IPS-15b (cell line): Measurements from ENCODE around the gene NET1.
"Not testable (repeated sequence)": the region's sequence is repeated elsewhere in the genome, so short reads cannot be mapped to it uniquely, and the experiment has no call there.

Experiments used
- H3K27me3 ChIP-seq: one replicate; pipeline ENCODE4 v1.6.1; 2013; ENCODE audit warnings: low read length; ENCODE audit not compliant: control insufficient read depth, insufficient read depth
- H3K36me3 ChIP-seq: one replicate; pipeline ENCODE4 v1.6.1; 2013; ENCODE audit warnings: low read length; ENCODE audit not compliant: control insufficient read depth, insufficient read depth
- H3K4me1 ChIP-seq: one replicate; pipeline ENCODE4 v1.6.1; 2013; ENCODE audit warnings: mild to moderate bottlenecking, low read length; ENCODE audit not compliant: control insufficient read depth, insufficient read depth
- H3K4me3 ChIP-seq: one replicate; pipeline ENCODE4 v1.5.1; 2013; ENCODE audit warnings: low read depth, low read length
- H3K9ac ChIP-seq: one replicate; pipeline ENCODE4 v1.6.1; 2013; ENCODE audit warnings: low read depth, mild to moderate bottlenecking, low read length
- H3K9me3 ChIP-seq: one replicate; pipeline ENCODE4 v1.6.1; 2013; ENCODE audit warnings: mild to moderate bottlenecking, low read length; ENCODE audit not compliant: control insufficient read depth, insufficient read depth

NET1 gene

DNA sequence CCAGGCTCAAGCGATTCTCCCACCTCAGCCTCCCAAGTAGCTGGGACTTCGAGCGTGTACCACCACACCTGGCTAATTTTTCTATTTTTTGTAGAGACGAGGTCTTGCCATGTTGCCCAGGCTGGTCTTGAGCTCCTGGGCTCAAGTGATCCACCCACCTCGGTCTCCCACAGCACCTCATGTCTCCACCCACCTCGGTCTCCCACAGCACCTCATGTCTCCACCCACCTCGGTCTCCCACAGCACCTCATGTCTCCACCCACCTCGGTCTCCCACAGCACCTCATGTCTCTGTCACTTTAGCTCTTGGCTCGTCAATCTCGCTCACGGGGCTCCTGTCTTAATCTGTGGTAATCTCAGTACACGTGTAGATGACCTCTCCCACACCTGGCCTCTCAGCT, 32.0 kb upstream of the NET1 start:
- not testable (repeated sequence) for H3K27me3 ChIP-seq, H3K4me3 ChIP-seq, H3K4me1 ChIP-seq, H3K36me3 ChIP-seq, H3K9ac ChIP-seq, H3K9me3 ChIP-seq

DNA sequence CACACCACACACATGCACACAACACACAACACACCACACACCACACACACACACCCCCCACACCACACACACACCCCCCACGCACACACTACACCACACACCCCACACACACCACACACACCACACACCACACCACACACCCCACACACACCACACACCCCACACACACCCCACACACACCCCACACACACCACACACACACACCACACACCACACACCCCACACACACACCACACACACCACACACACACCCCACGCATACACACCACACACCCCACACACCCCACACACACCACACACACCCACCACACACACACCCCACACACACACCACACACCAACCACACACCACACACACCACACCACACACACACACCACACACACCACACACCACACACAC, 31.2 kb upstream of the NET1 start:
- H3K36me3 ChIP-seq, result no peaks in the 10 kb centered on the region
- H3K9me3 ChIP-seq, result no peaks in the 10 kb centered on the region
- no peaks in the 10 kb centered on the region for H3K27me3 ChIP-seq
- H3K4me3 ChIP-seq, result no peak overlapping the region
- no peaks in the 10 kb centered on the region for H3K4me1 ChIP-seq
- H3K9ac ChIP-seq, result no peak overlapping the region

GRCh38 chr10:5385224-5385623, 27.1 kb upstream of the NET1 start:
- no peaks in the 10 kb centered on the region for H3K36me3 ChIP-seq
- no peaks in the 10 kb centered on the region for H3K27me3 ChIP-seq
- no peak overlapping the region for H3K4me3 ChIP-seq
- no peaks in the 10 kb centered on the region for H3K4me1 ChIP-seq
- H3K9me3 ChIP-seq, result peaks cover under 1% of the 10 kb centered on the region
- no peak overlapping the region for H3K9ac ChIP-seq

DNA sequence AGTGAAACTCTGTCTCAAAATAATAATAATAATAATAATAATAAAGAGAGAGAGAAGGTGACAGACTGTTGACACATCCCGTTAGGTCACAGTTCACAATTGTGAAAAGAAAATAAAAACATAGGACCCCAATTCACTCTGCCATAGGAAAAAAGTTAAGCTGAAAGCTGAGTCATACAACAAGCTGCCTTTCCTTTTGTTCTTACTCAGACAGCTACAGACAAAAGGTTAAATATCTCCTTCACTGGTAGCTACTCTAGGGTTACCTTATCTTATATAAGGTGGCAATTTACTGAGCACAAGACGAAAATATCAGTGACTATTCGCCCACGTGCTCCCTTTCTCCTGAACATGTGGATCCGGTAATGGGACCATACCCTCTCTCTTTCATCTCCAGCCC, 25.2 kb upstream of the NET1 start:
- no peaks in the 10 kb centered on the region for H3K27me3 ChIP-seq
- no peak overlapping the region for H3K9ac ChIP-seq
- no peaks in the 10 kb centered on the region for H3K4me1 ChIP-seq
- H3K9me3 ChIP-seq, result peaks cover 7% of the 10 kb centered on the region
- H3K4me3 ChIP-seq, result no peak overlapping the region
- no peaks in the 10 kb centered on the region for H3K36me3 ChIP-seq

GRCh38 chr10:5390607-5391205, 21.7 kb upstream of the NET1 start:
- H3K27me3 ChIP-seq, result no peaks in the 10 kb centered on the region
- H3K36me3 ChIP-seq, result no peaks in the 10 kb centered on the region
- no peak overlapping the region for H3K9ac ChIP-seq
- H3K9me3 ChIP-seq, result peaks cover 7% of the 10 kb centered on the region
- no peaks in the 10 kb centered on the region for H3K4me1 ChIP-seq
- no peak overlapping the region for H3K4me3 ChIP-seq

DNA sequence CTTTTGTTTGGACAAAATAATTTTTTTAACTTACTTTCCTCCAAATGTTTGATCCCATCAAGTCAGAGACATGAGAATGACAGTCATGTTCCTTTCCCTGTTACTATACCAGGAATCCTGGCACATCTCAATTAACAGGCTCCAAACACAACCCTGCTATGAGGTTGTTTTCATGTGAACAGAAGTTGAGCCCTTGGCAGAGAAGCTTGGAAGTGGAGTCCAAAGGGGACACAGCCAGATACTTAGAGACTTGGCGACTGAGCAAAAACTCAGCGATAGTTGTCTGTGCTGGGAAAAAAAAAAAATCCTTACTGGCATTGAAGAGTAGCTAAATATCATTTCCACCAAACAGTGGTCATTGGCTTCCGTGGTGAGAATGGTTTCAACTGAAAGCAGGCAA, 20.6 kb upstream of the NET1 start:
- H3K9ac ChIP-seq, result no peak overlapping the region

DNA sequence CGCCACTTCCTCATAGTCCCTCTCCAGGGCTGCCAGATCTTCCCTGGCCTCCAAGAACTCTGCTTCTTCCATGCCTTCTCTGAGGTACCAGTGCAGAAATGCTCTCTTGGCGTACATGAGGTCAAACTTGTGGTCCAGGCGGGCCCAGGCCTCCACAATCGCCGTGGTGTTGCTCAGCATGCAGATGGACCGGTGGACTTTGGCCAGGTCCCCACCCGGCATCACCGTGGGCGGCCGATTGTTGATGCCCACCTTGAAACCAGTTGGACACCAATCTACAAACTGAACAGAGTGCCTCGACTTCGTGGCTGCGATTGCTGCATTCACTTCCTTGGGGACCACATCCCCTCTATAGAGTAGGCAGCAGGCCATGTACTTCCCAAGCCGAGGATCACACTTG, 18.8 kb upstream of the NET1 start:
- H3K4me1 ChIP-seq, result no peaks in the 10 kb centered on the region
- H3K9ac ChIP-seq, result no peak overlapping the region
- no peak overlapping the region for H3K4me3 ChIP-seq
- H3K9me3 ChIP-seq, result peaks cover 7% of the 10 kb centered on the region
- no peaks in the 10 kb centered on the region for H3K27me3 ChIP-seq
- H3K36me3 ChIP-seq, result no peaks in the 10 kb centered on the region

More for the DNA sequence above, 20.6 kb upstream of the NET1 start:
- Histone ChIP-seq H3K4me3 (no peak overlapping the region), H3K36me3 (no peaks in the 10 kb centered on the region), H3K9me3 (peaks cover 7% of the 10 kb centered on the region), H3K27me3 (no peaks in the 10 kb centered on the region), H3K4me1 (no peaks in the 10 kb centered on the region)

- Histone ChIP-seq H3K9me3 (peaks cover 7% of the 10 kb centered on the region), H3K4me1 (no peaks in the 10 kb centered on the region), H3K27me3 (no peaks in the 10 kb centered on the region), H3K4me3 (no peak overlapping the region), H3K9ac (no peak overlapping the region), H3K36me3 (no peaks in the 10 kb centered on the region)
These were observed 17.2 kb upstream of the NET1 start for GRCh38 chr10:5395168-5395567.

DNA sequence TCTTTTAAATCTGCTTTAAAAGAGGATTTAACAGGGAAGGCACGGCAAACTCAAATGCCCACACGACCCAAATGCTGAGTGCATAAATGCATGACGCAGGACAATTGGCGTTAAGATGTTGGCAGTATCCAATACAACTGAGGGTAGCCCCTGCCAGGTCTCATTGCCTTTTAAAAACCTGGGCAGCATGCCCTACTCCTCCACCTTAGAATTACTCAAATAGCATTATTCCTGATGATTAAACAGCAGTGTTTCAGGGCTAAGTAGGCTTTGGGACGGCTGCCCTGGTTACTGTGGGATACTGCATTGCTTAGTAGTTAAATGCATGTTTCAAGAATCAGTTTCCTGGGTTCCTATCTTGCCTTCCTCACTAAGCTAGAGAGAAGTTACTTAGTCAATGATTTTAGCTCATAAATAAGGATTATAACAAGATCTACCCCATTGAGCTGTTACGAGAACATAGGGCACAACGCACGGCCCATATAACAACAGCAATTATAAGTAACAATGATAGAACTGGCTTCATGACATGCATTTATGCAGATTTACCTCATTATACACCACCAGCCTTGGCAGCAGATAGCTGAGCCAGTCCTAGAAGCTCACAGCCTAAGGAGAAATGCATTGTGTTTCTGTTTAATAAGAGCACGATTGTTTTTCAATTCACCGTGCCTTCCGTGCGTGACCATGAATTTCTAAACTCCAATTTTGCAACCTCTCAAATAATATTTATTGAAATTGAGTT, 15.6 kb upstream of the NET1 start:
- H3K9ac ChIP-seq, result no peak overlapping the region
- no peaks in the 10 kb centered on the region for H3K36me3 ChIP-seq
- H3K27me3 ChIP-seq, result no peaks in the 10 kb centered on the region
- H3K4me3 ChIP-seq, result no peak overlapping the region
- H3K4me1 ChIP-seq, result no peaks in the 10 kb centered on the region
- H3K9me3 ChIP-seq, result peaks cover 3% of the 10 kb centered on the region

GRCh38 chr10:5399332-5399731, 13.0 kb upstream of the NET1 start:
- no peak overlapping the region for H3K4me3 ChIP-seq
- no peaks in the 10 kb centered on the region for H3K27me3 ChIP-seq
- H3K36me3 ChIP-seq, result no peaks in the 10 kb centered on the region
- no peaks in the 10 kb centered on the region for H3K4me1 ChIP-seq
- no peak overlapping the region for H3K9ac ChIP-seq
- no peaks in the 10 kb centered on the region for H3K9me3 ChIP-seq

DNA sequence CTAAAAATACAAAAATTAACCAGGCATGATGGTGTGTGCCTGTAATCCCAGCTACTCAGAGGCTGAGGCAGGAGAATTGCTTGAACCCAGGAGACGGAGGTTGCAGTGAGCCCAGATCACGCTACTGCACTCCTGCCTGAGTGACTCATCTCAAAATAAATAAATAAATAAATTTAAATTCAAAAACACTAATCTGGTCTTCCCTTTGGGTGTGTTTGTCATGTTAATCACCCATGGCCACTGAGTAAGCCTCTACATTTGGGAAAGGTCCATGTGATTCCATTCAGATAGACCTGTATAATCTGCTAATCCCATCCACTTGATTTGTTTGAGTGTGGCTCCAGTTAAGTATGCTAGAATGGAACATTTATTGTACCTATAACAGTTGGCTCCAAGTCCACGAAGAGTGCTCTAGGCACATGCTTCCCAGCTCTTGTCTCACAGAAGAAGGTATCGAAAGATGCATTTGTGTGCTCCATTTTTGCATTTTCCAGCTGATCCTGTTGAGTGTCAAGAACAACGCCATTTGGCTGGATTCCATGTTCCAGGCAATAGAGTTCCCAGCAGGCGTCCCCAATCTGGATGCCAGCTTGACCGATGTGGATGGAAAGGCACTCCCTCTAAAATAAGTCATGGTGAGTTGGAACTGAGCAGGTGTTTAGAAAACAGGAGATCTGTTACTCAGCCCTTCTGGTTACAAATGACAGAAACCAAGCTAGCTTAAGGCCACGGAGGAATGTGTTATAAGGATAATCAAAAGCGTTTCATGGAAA, 11.7 kb upstream of the NET1 start:
- Histone ChIP-seq H3K9ac (no peak overlapping the region), H3K36me3 (no peaks in the 10 kb centered on the region), H3K27me3 (no peaks in the 10 kb centered on the region), H3K4me3 (no peak overlapping the region), H3K4me1 (no peaks in the 10 kb centered on the region), H3K9me3 (no peaks in the 10 kb centered on the region)

DNA sequence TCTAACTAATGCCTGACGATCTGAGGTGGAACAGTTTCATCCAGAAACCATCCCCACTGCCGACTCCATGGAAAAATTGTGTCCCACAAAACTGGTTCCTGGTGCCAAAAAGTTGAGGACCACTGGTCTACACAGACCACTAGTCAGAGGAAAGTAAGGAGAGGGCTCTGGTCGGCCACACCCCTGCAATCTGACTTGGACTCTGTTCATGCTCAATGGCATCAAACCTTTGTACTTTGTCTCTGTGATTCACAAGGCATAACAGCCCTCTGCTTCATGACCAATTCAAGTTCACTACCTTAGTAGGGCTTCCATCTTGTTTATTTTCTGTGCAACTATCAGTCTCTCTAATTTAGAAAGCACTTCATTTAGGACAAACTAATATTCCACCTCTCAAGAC, 9.6 kb upstream of the NET1 start:
- H3K36me3 ChIP-seq, result no peaks in the 10 kb centered on the region
- H3K4me1 ChIP-seq, result no peaks in the 10 kb centered on the region
- no peak overlapping the region for H3K9ac ChIP-seq
- H3K9me3 ChIP-seq, result no peaks in the 10 kb centered on the region
- H3K27me3 ChIP-seq, result no peaks in the 10 kb centered on the region
- no peak overlapping the region for H3K4me3 ChIP-seq
